HepG2 (cell line): ENCODE results near the gene MIF. TPM values are rescaled to one million over a fixed set of nuclear protein-coding genes. Genes with fewer than 3 reads are reported as not detected.

Experiments used
- GATAD1 ChIP-seq: IDR thresholded peaks from 2 replicates; pipeline ENCODE4 v1.6.1; 2016; ENCODE audit warnings: missing genetic modification reagents, missing compliant biosample characterization
- HOXA5 ChIP-seq: sonication (generic); formaldehyde crosslinking; IDR thresholded peaks from 2 replicates; pipeline ENCODE4 v1.4.0; 2020; ENCODE audit warnings: missing genetic modification reagents
- KLF16 ChIP-seq, 2 experiments: sonication (generic) in 1 of 2; formaldehyde crosslinking in 1 of 2; IDR thresholded peaks; 2 replicates each; pipeline versions ENCODE4 v1.6.1 to v1.8.0; 2016 to 2023; ENCODE audit warnings: missing genetic modification reagents in 2 of 2, missing compliant biosample characterization in 1 of 2
- NONO ChIP-seq, 2 experiments: fragments of 450-650 bp in 1 of 2; sonication (generic) in 1 of 2; formaldehyde crosslinking in 1 of 2; IDR thresholded peaks in 1 of 2; conservative IDR thresholded peaks in 1 of 2; 2 replicates each; pipeline versions ENCODE4 v1.6.1 to v1.8.0; 2017 to 2022; ENCODE audit warnings: mild to moderate bottlenecking in 1 of 2, missing genetic modification reagents in 1 of 2, moderate library complexity in 1 of 2
- POLR2G ChIP-seq: fragments of 200-400 bp; formaldehyde crosslinking; IDR thresholded peaks from 2 replicates; pipeline ENCODE4 v1.6.1; 2018; ENCODE audit warnings: mild to moderate bottlenecking, low read depth, low read length, moderate library complexity
- RFX3 ChIP-seq: IDR thresholded peaks from 2 replicates; pipeline ENCODE4 v1.6.1; 2016; ENCODE audit warnings: missing biosample characterization, missing genetic modification reagents
- U2AF2 ChIP-seq: fragments of 200-400 bp; formaldehyde crosslinking; IDR thresholded peaks from 2 replicates; pipeline ENCODE4 v1.6.1; 2017; ENCODE audit warnings: low read depth, mild to moderate bottlenecking, low read length
- ZFP37 ChIP-seq: sonication (generic); formaldehyde crosslinking; IDR thresholded peaks from 2 replicates; pipeline ENCODE4 v1.4.0; 2020; ENCODE audit warnings: missing genetic modification reagents, borderline replicate concordance
- ZNF629 ChIP-seq: sonication (generic); formaldehyde crosslinking; conservative IDR thresholded peaks from 2 replicates; pipeline ENCODE4 v1.5.0; 2020; ENCODE audit warnings: missing genetic modification reagents
- ZNF703 ChIP-seq: sonication (generic); formaldehyde crosslinking; IDR thresholded peaks from 2 replicates; pipeline ENCODE4 v1.5.1; 2020; ENCODE audit warnings: missing genetic modification reagents, mild to moderate bottlenecking, moderate library complexity, borderline replicate concordance
- polyA plus RNA-seq, 8 experiments: library from polyadenylated mRNA; depleted of rRNA in 3 of 8; stranded (reverse) in 7 of 8; unstranded in 1 of 8; fragments of >200 nt; fragmentation: Illumina TruSeq in 4 of 8; extraction: Trizol in 4 of 8; gene quantifications; 2 replicates each; pipeline versions ENCODE4 v1.2.1 to v1.2.3, GENCODE V29; 2011 to 2016; ENCODE audit warnings: low read depth in 4 of 8, missing spikeins in 1 of 8, mixed read lengths in 1 of 8; ENCODE audit not compliant: insufficient read depth in 1 of 8
- total RNA-seq, 5 experiments: library from RNA; depleted of rRNA; stranded (reverse); fragments of >200 nt; fragmentation: Illumina TruSeq; extraction: Trizol; gene quantifications; 2 replicates each; pipeline ENCODE4 v1.2.3, GENCODE V29; 2016; ENCODE audit warnings: low read depth in 1 of 5
- TF ChIP-seq, protein P1 (sequence below): sonication (generic); formaldehyde crosslinking; IDR thresholded peaks from 2 replicates; pipeline ENCODE4 v1.8.0; 2022; ENCODE audit warnings: mild to moderate bottlenecking, missing genetic modification reagents; ENCODE audit not compliant: insufficient replicate concordance
- TF ChIP-seq, protein P2 (sequence below): IDR thresholded peaks from 2 replicates; pipeline ENCODE4 v1.6.1; 2016; ENCODE audit warnings: missing biosample characterization, missing genetic modification reagents, low read depth
- TF ChIP-seq, protein P3 (sequence below): IDR thresholded peaks from 2 replicates; pipeline ENCODE4 v1.6.1; 2016; ENCODE audit warnings: low read depth, control low read depth
- TF ChIP-seq, protein P4 (sequence below): sonication (generic); formaldehyde crosslinking; IDR thresholded peaks from 2 replicates; pipeline ENCODE4 v1.5.0; 2020; ENCODE audit warnings: missing genetic modification reagents
- TF ChIP-seq, protein P5 (sequence below): sonication (generic); formaldehyde crosslinking; IDR thresholded peaks from 2 replicates; pipeline ENCODE4 v1.5.0; 2020; ENCODE audit warnings: missing genetic modification reagents
- TF ChIP-seq, protein P6 (sequence below): sonication (generic); formaldehyde crosslinking; IDR thresholded peaks from 2 replicates; pipeline ENCODE4 v1.9.0; 2022; ENCODE audit warnings: low read depth, missing genetic modification reagents
- TF ChIP-seq, protein P7 (sequence below): sonication (generic); formaldehyde crosslinking; IDR thresholded peaks from 2 replicates; pipeline ENCODE4 v1.4.0; 2020; ENCODE audit warnings: missing genetic modification reagents

Gene MIF
- total and polyA plus RNA-seq, 2 of the 13 experiments (the other 11 are each of a cell fraction or from before 2014, with no cell fraction given): 634 to 675 TPM

DNA sequence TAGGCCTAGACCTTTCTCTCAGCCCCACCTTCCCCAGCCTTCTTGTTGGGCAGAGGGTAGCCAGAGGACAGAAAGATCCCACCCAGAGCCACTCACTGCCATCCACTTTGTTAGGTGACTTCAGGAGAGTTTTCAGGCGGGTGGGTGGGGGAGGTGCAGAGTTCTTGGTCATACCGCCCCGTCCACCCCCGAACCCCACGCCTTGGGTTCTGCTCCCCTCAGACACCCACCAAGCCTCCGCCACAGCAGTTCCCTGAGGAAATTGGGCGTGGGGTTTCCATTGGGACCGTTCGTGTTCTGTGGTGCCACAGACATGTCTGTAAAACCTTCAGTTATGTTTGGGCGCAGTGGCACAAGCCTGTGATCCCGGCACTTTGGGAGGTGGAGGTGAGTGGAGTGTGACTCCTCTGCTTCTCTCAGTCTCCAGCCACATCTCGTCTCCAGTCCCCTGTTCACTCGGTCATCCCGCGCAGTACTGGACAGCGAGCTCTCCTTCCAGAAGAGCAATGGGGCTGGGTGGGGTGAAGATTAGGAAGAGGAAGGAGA lies 1.5 kb downstream of the MIF start (continued):
- TF ChIP-seq, protein P1, sequence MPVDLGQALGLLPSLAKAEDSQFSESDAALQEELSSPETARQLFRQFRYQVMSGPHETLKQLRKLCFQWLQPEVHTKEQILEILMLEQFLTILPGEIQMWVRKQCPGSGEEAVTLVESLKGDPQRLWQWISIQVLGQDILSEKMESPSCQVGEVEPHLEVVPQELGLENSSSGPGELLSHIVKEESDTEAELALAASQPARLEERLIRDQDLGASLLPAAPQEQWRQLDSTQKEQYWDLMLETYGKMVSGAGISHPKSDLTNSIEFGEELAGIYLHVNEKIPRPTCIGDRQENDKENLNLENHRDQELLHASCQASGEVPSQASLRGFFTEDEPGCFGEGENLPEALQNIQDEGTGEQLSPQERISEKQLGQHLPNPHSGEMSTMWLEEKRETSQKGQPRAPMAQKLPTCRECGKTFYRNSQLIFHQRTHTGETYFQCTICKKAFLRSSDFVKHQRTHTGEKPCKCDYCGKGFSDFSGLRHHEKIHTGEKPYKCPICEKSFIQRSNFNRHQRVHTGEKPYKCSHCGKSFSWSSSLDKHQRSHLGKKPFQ: peak; percentile 61
- no peak for TF ChIP-seq NONO (IDR thresholded peaks at IDR 0.05)
- no peak for TF ChIP-seq NONO (CRISPR knock-in tag; conservative IDR thresholded peaks at IDR 0.05)
- no peak for TF ChIP-seq ZNF629 (CRISPR knock-in tag)
- peak; percentile 58; the same call in 1 of the 2 replicates for TF ChIP-seq ZNF703 (CRISPR knock-in tag)
- TF ChIP-seq, protein P2, sequence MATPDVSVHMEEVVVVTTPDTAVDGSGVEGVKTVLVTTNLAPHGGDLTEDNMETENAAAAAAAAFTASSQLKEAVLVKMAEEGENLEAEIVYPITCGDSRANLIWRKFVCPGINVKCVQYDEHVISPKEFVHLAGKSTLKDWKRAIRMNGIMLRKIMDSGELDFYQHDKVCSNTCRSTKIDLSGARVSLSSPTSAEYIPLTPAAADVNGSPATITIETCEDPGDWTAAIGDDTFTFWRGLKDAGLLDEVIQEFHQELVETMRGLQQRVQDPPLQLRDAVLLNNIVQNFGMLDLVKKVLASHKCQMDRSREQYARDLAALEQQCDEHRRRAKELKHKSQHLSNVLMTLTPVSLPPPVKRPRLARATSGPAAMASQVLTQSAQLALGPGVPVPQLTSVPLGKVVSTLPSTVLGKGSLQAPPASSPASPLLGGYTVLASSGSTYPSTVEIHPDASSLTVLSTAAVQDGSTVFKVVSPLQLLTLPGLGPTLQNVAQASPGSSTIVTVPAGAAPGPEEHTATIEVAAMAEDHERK (CRISPR knock-in tag): no peak
- no peak for TF ChIP-seq U2AF2
- TF ChIP-seq, protein P3, sequence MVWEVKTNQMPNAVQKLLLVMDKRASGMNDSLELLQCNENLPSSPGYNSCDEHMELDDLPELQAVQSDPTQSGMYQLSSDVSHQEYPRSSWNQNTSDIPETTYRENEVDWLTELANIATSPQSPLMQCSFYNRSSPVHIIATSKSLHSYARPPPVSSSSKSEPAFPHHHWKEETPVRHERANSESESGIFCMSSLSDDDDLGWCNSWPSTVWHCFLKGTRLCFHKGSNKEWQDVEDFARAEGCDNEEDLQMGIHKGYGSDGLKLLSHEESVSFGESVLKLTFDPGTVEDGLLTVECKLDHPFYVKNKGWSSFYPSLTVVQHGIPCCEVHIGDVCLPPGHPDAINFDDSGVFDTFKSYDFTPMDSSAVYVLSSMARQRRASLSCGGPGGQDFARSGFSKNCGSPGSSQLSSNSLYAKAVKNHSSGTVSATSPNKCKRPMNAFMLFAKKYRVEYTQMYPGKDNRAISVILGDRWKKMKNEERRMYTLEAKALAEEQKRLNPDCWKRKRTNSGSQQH (CRISPR knock-in tag): no peak
- no peak for TF ChIP-seq KLF16 (CRISPR knock-in tag; IDR thresholded peaks at IDR 0.05)
- TF ChIP-seq, protein P4, sequence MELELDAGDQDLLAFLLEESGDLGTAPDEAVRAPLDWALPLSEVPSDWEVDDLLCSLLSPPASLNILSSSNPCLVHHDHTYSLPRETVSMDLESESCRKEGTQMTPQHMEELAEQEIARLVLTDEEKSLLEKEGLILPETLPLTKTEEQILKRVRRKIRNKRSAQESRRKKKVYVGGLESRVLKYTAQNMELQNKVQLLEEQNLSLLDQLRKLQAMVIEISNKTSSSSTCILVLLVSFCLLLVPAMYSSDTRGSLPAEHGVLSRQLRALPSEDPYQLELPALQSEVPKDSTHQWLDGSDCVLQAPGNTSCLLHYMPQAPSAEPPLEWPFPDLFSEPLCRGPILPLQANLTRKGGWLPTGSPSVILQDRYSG (CRISPR knock-in tag): no peak
- TF ChIP-seq, protein P5, sequence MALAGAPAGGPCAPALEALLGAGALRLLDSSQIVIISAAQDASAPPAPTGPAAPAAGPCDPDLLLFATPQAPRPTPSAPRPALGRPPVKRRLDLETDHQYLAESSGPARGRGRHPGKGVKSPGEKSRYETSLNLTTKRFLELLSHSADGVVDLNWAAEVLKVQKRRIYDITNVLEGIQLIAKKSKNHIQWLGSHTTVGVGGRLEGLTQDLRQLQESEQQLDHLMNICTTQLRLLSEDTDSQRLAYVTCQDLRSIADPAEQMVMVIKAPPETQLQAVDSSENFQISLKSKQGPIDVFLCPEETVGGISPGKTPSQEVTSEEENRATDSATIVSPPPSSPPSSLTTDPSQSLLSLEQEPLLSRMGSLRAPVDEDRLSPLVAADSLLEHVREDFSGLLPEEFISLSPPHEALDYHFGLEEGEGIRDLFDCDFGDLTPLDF (CRISPR knock-in tag): no peak
- TF ChIP-seq RFX3 (CRISPR knock-in tag): no peak
- no peak for TF ChIP-seq ZFP37
- TF ChIP-seq, protein P6, sequence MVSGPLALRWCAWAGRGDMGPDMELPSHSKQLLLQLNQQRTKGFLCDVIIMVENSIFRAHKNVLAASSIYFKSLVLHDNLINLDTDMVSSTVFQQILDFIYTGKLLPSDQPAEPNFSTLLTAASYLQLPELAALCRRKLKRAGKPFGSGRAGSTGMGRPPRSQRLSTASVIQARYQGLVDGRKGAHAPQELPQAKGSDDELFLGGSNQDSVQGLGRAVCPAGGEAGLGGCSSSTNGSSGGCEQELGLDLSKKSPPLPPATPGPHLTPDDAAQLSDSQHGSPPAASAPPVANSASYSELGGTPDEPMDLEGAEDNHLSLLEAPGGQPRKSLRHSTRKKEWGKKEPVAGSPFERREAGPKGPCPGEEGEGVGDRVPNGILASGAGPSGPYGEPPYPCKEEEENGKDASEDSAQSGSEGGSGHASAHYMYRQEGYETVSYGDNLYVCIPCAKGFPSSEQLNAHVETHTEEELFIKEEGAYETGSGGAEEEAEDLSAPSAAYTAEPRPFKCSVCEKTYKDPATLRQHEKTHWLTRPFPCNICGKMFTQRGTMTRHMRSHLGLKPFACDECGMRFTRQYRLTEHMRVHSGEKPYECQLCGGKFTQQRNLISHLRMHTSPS: no peak
- TF ChIP-seq POLR2G: peak; percentile 9; the same call in 1 of the 2 replicates
- TF ChIP-seq, protein P7, sequence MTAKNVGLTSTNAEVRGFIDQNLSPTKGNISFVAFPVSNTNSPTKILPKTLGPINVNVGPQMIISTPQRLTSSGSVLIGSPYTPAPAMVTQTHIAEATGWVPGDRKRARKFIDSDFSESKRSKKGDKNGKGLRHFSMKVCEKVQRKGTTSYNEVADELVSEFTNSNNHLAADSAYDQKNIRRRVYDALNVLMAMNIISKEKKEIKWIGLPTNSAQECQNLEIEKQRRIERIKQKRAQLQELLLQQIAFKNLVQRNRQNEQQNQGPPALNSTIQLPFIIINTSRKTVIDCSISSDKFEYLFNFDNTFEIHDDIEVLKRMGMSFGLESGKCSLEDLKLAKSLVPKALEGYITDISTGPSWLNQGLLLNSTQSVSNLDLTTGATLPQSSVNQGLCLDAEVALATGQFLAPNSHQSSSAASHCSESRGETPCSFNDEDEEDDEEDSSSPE (CRISPR knock-in tag): no peak
- TF ChIP-seq GATAD1 (CRISPR knock-in tag): 0 out of 2 replicates have a peak, but pooled peaks have one; percentile 2
- TF ChIP-seq HOXA5 (CRISPR knock-in tag): no peak
